Measurements from ENCODE around the gene CAMK4.

GRCh38 chr5:111432883-111433536 lies 208.8 kb downstream of the CAMK4 start:
- TF ChIP-seq POLR2A (IDR thresholded peaks at IDR 0.05; ENCODE audit: low read depth) (no peak), CTCF (IDR thresholded peaks at IDR 0.05) (no peak), POLR2AphosphoS5 (IDR thresholded peaks at IDR 0.05) (no peak), EP300 (IDR thresholded peaks at IDR 0.05) (no peak)
